Dedifferentiated amniotic fluid mesenchymal stem cell (primary cell): ENCODE results near the gene NT5M.

Experiments
- DNase-seq: peaks from one replicate; pipeline ENCODE4 v3.0.0-alpha.2; 2016; ENCODE audit errors: extremely low spot score

Gene NT5M

DNA sequence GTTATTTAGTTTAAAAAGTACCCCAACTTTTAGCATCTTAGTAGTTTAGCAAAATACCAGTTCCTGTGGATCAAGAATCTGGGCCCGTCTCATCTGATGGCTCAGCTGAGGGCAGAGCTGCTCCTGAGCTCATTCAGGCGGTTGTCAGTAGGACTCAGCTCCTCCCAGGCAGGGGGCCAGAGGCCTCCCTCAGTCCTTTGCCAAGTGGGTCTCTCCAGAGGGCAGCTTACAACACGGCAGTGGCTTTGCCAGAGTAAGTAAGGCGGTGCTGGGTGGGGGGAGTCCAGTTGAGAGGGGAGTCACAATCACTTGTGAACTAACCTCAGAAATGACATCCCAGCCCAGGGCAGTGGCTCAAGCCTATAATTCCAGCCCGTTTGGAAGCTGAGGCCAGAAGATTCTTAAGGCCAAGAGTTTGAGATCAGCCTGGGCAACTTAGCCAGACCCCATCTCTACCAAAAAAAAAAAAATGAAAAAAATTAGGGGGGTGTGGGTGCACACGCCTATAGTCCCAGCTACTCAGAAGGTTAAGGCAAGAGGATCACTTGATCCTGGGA, 92.2 kb downstream of the NT5M start:
- DNase-seq, result no peak

DNA sequence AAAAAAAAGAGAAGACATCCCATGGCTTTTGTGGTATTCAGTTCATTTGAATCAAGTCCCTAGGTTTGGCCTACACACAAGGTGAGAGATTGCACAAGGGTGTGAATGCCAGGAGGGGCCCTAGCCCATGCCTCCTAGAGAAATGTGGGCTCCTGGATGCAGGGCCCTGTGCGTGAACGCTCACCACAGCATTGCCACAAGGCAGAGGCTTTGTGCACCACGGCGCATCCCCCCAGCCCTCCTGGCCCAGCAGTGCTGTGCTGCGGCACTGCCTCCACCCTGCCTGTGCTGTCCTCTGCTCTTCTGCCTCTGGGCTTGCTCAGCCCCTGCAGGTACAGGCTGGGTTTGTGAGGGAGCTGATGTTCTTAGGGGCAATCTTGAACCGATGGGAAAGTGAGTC, 92.7 kb downstream of the NT5M start:
- DNase-seq, result no peak
